ENCODE data around the gene UBAP1L. TPM values are rescaled to one million over a fixed set of nuclear protein-coding genes. Genes with fewer than 3 reads are reported as not detected.

The UBAP1L gene
- total RNA-seq, 1 donor from 2014 or later, result 9.6 TPM

DNA sequence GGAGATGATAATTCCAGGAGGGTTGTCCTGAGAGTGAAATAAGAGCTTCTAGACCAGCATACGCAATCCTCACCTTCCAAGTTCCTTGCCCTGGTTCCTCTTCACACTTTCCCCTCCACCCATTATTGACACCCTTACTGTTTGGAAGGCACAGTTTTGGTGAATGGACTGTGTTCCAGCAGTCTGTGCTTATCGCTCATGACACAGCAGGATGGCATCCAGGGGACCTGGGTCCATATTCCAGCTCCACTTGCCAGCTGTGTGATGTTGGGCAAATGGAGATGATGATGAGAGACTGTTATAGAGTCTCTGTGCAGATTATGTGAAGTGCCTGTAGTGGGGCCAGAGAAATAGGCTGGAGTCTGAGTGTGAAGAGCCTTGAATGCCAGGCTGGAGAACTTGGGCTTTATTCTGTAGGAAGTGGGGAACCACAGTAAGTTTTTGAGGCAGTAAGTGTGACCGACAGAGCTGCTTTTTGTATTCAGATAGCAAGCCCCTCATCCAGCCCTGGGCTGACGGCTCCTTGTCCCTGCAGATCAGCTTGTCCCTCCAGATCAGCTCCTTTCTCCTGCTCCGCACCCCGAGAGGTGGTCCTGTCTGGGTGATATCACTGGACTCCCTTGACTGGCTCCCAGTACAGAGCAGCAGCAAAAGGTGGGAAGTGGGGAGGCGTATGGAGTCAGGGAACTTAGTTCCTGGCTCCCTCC lies 30.3 kb downstream of the UBAP1L start:
- ChIA-PET CTCF (no interaction called here), POLR2A (no interaction called here)
- Mint-ChIP-seq H3K4me3 (no peak overlapping the region), H3K36me3 (ENCODE audit: low read depth) (no peaks in the 10 kb centered on the region), H3K27ac (no peak overlapping the region), H3K27me3 (peaks cover 40% of the 10 kb centered on the region), H3K9me3 (no peaks in the 10 kb centered on the region), H3K4me1 (no peaks in the 10 kb centered on the region)
- TF ChIP-seq, protein P1, sequence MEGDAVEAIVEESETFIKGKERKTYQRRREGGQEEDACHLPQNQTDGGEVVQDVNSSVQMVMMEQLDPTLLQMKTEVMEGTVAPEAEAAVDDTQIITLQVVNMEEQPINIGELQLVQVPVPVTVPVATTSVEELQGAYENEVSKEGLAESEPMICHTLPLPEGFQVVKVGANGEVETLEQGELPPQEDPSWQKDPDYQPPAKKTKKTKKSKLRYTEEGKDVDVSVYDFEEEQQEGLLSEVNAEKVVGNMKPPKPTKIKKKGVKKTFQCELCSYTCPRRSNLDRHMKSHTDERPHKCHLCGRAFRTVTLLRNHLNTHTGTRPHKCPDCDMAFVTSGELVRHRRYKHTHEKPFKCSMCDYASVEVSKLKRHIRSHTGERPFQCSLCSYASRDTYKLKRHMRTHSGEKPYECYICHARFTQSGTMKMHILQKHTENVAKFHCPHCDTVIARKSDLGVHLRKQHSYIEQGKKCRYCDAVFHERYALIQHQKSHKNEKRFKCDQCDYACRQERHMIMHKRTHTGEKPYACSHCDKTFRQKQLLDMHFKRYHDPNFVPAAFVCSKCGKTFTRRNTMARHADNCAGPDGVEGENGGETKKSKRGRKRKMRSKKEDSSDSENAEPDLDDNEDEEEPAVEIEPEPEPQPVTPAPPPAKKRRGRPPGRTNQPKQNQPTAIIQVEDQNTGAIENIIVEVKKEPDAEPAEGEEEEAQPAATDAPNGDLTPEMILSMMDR (IDR thresholded peaks at IDR 0.05), result no peak
- ATAC-seq (ENCODE audit: low read depth) (no peak), DNase-seq (no peak)
- intact Hi-C loops (cut with micrococcal nuclease), result no loop called here

DNA sequence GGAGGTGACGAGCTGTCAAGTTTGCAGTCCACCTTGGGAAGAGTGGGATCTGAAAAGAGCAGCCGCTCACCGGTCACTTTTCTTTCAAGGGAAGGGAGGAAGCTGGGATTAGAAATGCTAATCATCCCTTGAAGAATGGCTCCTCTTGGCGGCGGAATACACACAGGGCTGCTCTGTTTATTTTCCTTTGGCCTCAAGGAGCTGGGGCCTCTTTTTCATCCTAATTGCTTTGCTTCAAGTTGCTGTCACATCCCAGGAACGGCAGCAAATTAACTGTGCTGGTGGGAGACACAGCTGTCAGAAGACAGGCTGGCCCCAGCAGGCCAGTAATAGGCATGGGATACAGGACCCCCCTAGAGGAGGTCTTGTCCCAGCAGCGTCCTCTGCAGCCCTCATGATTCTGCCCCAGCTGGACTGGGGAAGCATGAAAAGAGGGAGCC lies 31.7 kb downstream of the UBAP1L start:
- TF ChIP-seq, protein P1 (IDR thresholded peaks at IDR 0.05), result no peak
- Mint-ChIP-seq H3K27ac (no peak overlapping the region), H3K4me3 (no peak overlapping the region), H3K9me3 (no peaks in the 10 kb centered on the region), H3K27me3 (peaks cover 49% of the 10 kb centered on the region), H3K36me3 (ENCODE audit: low read depth) (no peaks in the 10 kb centered on the region), H3K4me1 (peaks cover under 1% of the 10 kb centered on the region)
- DNase-seq (no peak), ATAC-seq (ENCODE audit: low read depth) (no peak)
- CTCF ChIA-PET, result interaction anchor here (0.7 kb wide), 1 partner anchor 435 kb away, joined by 3 read pairs; no protein-coding TSS in a partner anchor
- intact Hi-C loops (cut with micrococcal nuclease), result no loop called here
- POLR2A ChIA-PET, result no interaction called here

DNA sequence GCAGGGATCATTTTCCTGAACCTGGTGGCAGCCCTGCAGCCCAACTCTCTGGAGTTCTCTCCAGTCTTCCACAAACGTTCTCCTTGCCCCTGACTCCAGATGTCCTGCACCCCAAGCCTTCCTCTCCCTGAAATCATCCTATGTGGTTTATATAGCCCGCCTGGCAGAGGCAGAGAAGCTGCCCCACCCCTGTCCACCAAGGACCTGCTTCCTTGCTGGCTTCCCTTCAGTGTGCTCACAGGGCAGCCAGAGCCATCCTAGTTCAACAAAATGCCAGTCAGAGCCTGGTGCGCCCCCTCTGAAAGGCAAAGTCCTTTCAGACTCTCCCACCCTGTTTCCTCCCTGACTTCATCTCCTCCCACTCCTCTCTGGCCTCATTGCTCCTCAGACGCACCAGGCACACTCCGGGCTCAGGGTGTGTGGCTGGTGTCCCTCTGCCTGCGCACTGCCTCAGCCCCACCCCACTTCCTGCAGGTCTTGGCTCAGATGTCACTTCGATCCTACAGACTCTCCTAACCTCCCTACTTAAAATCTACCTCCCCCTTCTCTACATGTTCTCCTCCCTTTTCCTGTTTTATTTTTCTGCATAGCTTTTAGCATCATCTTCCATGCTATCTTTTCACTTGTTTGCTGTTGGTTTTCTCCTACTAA lies 32.6 kb downstream of the UBAP1L start:
- ATAC-seq (ENCODE audit: low read depth), result no peak
- DNase-seq, result no peak
- Mint-ChIP-seq H3K4me3 (no peak overlapping the region), H3K27ac (no peak overlapping the region), H3K9me3 (no peaks in the 10 kb centered on the region), H3K36me3 (ENCODE audit: low read depth) (no peaks in the 10 kb centered on the region), H3K4me1 (peaks cover 7% of the 10 kb centered on the region), H3K27me3 (peaks cover 57% of the 10 kb centered on the region)
- ChIA-PET POLR2A (no interaction called here), CTCF (interaction anchor here (0.7 kb wide), 1 partner anchor 434 kb away, joined by 3 read pairs; no protein-coding TSS in a partner anchor)
- TF ChIP-seq, protein P1 (IDR thresholded peaks at IDR 0.05), result no peak
- intact Hi-C loops (cut with micrococcal nuclease), result no loop called here

DNA sequence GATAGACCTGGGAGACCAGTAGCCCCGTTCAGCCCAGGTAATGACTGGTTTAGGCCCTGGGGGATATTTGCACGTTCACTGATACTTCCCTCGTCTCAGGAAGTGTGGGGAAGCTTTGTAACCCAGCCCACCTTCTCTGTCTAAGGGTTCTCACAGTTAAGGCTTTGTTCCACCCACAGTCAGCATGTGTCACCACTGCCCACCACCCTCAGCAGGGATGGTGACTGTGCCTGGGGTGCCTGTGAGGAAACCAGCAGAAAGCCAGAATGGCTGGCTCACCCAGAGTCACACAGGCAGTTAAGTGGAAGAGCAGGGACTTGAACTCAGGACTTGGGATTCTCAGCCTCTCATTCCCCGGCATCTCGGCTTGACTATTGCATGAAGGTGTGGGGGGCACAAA lies 33.2 kb downstream of the UBAP1L start:
- TF ChIP-seq, protein P1 (IDR thresholded peaks at IDR 0.05), result no peak
- peaks cover 57% of the 10 kb centered on the region for H3K27me3 Mint-ChIP-seq
- CTCF ChIA-PET, result no interaction called here
- intact Hi-C loops (cut with micrococcal nuclease), result no loop called here
- H3K9me3 Mint-ChIP-seq, result no peaks in the 10 kb centered on the region
- H3K4me1 Mint-ChIP-seq, result peaks cover 7% of the 10 kb centered on the region
- POLR2A ChIA-PET, result no interaction called here
- no peak overlapping the region for H3K27ac Mint-ChIP-seq
- H3K36me3 Mint-ChIP-seq (ENCODE audit: low read depth), result no peaks in the 10 kb centered on the region
- no peak overlapping the region for H3K4me3 Mint-ChIP-seq
- no peak for ATAC-seq (ENCODE audit: low read depth)
- no peak for DNase-seq

DNA sequence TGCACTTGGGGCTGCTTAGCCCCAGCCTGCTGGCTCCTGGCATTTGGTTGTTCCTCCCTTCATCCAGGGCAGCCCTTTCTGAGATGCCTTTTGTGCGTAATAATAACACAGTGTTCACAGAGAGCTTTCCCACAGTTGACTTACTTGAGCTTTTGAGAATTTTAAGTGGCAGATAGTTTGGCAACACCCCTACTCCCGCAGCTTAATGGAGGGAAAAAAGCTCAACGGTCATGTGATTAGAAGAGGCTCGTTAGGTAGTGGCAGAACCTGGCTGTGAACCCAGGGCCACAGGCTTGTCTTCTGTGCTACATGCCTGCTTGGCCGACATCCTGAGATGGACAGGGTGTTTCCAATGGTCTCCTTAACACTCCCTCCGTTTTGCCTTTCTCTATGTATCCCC lies 33.7 kb downstream of the UBAP1L start:
- CTCF ChIA-PET, result no interaction called here

More for the DNA sequence above, 33.7 kb downstream of the UBAP1L start:
- TF ChIP-seq, protein P1 (IDR thresholded peaks at IDR 0.05), result no peak
- DNase-seq (no peak), ATAC-seq (ENCODE audit: low read depth) (no peak)
- POLR2A ChIA-PET, result no interaction called here
- Mint-ChIP-seq H3K36me3 (ENCODE audit: low read depth) (no peaks in the 10 kb centered on the region), H3K4me1 (peaks cover 7% of the 10 kb centered on the region), H3K9me3 (no peaks in the 10 kb centered on the region), H3K27me3 (peaks cover 60% of the 10 kb centered on the region), H3K27ac (no peak overlapping the region), H3K4me3 (no peak overlapping the region)
- intact Hi-C loops (cut with micrococcal nuclease), result no loop called here
